ENCODE results near the gene GJD4.

The GJD4 gene

DNA sequence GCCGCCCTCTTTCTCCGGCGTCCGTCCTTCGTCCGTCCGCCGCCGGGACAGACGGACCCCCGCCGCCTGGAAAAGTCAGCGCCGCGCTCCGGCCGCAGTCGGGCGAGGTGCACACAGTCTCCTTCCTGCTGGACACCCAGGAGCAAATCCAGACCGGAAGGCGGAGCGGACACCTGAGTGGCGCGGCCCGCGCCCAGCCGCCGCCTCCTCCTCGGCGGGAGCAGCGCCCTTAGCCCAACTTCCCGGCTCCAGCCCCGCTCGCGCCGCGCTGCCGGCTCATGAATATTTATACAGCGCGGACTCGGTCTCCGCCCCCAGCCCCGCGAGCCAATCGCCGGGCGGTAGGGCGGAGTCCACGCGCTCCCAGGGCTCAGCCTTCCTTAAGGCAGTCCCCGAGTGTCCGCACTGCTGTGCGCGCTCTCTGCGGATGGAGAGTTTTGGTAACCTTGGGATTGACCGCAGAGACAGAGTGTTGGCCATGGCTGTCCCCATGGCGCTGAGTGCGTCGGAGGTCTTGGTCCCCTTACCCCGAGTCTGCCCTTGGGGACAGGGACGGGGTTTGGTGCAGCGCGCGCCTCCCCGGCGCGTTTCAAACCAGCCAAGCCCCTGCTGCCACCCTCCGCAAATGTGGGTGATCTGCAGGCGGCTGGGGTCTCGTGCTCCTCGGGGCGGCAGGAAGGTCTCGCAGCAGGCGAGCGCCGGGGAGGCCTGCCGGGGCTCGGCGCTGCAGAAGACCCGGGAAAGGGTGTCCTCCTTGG is 37.1 kb downstream of the GJD4 start, which contains the start of gene FZD8:
Gene FZD8 (minus strand): TSS at position 262 of the 758 bp plus-strand sequence. CDS start 867 bp downstream, outside the sequence.
- DNase-seq: peak; percentile 78 to 96 (median 91)
- intact Hi-C loops (cut with DNase I): no loop called here

DNA sequence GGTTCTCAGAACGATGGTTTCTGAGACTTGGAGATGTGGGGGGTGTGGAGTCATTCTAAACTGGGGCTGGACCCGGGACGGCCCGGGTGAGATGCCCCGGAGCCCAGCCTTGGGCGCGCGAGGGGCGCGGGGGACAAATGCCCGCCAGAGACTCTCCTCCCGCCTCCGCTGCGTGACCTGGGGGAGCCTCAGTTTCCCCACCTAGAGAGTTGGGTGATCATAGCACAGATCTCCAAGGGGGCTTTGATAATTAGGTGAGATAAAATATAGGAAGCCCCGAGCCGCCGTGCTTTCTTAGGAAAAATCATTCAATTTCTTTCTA is 37.6 kb downstream of the GJD4 start:
- intact Hi-C loops (cut with DNase I): no loop called here
- DNase-seq: no peak

DNA sequence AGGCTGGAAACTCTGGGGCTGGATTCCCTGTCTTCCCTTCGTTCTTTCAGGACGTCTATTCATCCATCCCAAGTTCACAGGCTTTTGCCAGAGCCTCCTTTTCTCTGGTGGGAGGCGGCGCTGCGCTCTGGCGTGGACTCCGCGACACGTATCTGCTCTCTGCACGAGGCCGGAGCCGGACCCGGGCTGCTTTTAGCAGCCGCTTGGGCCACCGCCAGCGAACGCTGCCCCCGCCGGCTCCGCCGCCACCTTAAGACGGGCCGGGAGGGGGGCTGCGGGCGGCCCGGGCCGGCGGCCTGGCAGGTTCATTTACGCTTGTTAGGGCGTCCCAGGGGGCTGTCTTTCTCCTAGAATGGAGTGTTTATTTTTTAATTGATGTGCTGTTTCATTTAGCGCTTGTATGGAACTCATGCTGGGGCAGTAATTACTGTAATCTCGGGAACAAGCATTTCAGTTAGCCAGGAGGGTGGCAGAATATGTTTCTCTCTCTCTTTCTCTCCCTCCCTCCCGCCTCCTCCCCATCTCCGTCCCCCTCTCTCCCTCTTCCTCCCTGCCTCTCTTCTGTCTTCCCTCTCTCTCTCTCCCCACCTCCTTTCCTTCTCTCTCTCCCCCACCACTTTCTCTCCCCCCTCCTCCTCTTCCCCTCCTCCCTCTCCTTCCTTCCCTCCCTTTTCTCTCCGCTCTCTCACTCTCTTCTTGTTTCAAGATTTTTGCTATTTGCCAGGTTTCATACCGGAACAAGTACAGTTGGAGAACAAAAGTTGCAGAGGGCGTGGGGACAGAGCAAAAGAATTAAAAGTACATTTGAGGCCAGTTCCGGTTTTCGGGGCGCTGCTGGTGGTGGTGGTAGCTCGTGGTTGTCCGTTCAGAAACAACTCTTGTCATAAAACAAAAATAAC is 38.3 kb downstream of the GJD4 start:
- intact Hi-C loops (cut with DNase I): no loop called here

DNA sequence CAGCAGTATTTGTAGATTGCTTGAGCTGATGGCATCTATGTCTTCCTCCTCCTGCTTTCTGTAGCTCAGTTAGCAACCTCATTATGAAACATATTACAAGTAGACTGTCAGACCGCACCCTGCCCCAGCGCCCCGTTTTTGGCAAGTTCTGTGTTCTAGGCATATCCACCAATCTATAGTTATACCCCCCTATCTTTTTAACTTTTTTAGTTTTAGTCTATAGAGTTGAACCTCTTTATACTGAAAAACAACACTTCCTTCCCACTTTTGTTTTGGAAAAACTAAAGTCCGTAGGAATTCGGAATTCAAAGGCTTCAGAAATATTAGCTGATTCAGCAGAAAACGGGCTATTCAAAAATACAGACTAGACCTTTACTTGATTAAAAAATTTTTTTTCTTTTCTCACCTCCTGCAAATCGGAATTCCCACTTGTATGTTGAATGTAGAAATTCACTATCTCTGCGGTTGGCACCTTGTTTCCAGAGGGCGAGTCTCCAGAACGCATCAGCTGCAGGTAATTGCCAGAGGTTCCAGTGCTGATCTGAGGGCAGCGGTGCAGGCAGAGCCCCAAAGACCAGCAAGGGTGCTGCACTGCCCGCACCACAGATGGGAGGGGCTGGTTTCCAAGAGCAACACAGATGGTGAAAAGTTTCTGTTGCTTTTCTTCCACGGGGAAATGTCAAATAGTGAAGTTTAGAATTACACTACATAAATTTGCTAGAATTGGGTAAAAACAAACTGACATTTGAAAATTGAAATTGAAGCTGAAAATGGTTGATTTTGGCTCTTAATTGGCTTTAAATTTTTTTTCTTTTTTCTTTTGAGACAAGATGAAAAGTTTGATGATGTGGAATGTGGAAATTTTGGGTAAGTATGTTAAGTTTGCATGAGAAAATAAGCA is 39.2 kb downstream of the GJD4 start:
- peak in 6 of 42 donors; percentile 6 to 41 (median 15) for DNase-seq
- intact Hi-C loops (cut with DNase I): no loop called here

More for the DNA sequence above, 38.3 kb downstream of the GJD4 start:
- peak in 41 of 42 donors; percentile 39 to 83 (median 66) for DNase-seq

DNA sequence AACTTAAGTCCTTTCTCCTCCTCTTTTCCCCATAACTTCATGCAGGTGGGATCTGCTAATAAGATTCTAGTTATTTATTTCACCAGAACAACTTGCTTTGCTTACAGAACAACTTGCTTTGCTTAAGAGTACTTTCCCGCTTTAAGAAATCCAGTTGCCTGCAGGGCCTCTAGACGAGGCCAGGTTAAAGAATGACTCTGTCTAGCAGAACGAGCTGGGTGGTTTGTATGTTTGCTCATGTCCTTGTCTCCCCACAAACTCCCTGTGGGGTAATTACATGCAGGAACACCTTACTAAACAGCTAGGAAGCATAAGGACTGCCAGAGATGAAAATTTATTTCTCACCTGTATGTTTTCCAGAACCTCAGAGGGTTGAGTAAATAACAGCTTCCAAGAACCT is 45.8 kb downstream of the GJD4 start:
- intact Hi-C loops (cut with DNase I): no loop called here
- DNase-seq: no peak

DNA sequence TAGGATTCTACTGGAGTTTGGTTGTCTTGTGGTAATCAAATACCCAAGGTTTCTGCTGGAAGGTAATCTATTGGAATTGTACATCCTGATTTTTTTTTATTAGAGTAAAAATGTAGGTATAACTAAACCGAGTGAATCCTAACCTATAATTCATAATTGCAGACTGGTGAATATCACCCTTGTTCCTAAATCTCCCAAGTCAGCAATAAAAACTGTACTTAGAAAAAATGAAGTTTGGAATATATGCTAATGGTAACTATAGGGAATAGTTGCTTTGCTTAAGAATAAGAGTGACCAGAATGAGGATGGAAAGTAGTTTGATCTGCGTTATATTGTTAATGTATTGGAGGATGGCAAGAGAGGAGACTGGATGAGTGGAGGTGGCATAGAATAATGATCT is 47.7 kb downstream of the GJD4 start:
- intact Hi-C loops (cut with DNase I): no loop called here
- no peak for DNase-seq

DNA sequence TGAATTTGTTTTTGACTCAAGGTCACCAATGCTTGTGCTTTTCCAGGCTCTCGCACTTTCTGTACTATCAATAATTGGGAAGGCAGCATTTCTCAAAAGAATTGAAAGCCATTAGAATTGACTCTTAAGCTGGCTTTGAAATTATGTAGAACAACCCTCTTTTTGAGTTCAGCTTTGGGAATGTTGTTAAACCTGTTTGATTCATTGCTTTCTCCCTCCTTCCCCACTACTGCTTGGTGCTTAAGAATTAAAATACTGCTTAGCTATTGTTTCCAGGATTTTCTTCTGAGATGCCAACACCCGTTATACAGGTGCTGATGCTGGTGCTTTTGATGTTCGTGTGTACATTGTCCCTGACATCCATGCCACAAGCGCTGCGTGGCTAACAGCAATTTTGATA is 52.5 kb downstream of the GJD4 start:
- intact Hi-C loops (cut with DNase I): no loop called here

More for the DNA sequence above, 52.5 kb downstream of the GJD4 start:
- no peak for DNase-seq

All from head of caudate nucleus (tissue), 42 donors.